ENCODE data around the gene NAA80.

NAA80 gene

GRCh38 chr3:50298836-50299637, at the start of gene NAA80, which contains the start of gene HYAL3:
NAA80 (minus strand) TSS chr3:50299405; CDS start chr3:50297463, 1,942 bp downstream.
HYAL3 (minus strand) TSS chr3:50299405; CDS start chr3:50295602, 3,803 bp downstream.
- Histone ChIP-seq H3K27me3 (ENCODE audit: insufficient read depth, low read length) (peaks cover 4% of the 10 kb centered on the region; the same call in 1 of the 2 replicates), H3K4me1 (ENCODE audit: insufficient read depth, low read length) (peaks cover 9% of the 10 kb centered on the region), H3K9me3 (ENCODE audit: insufficient read depth, low read depth, low read length) (no peaks in the 10 kb centered on the region), H3K9ac (ENCODE audit: low read depth, low read length) (peak within 1 kb of the TSS; percentile 85), H3K27ac (ENCODE audit: low read length) (no peak within 1 kb of the TSS), H3K36me3 (ENCODE audit: insufficient read depth, low read depth, low read length) (no peaks in the 10 kb centered on the region), H3K4me3 (ENCODE audit: low read length) (peak within 1 kb of the TSS; percentile 96)

- no peak overlapping the region for H3K4me3 ChIP-seq (ENCODE audit: low read length)
- H3K4me1 ChIP-seq (ENCODE audit: insufficient read depth, low read length): no peaks in the 10 kb centered on the region
- H3K9me3 ChIP-seq (ENCODE audit: insufficient read depth, low read depth, low read length): no peaks in the 10 kb centered on the region
- peaks cover 43% of the 10 kb centered on the region for H3K27me3 ChIP-seq (ENCODE audit: insufficient read depth, low read length)
- H3K9ac ChIP-seq (ENCODE audit: low read depth, low read length): no peak overlapping the region
- peaks cover 7% of the 10 kb centered on the region for H3K36me3 ChIP-seq (ENCODE audit: insufficient read depth, low read depth, low read length)
- no peak overlapping the region for H3K27ac ChIP-seq (ENCODE audit: low read length)
Measured at GRCh38 chr3:50347187-50347813, 48.1 kb upstream of the NAA80 start.

- Histone ChIP-seq H3K36me3 (ENCODE audit: insufficient read depth, low read depth, low read length) (peaks cover 7% of the 10 kb centered on the region), H3K27me3 (ENCODE audit: insufficient read depth, low read length) (peaks cover 59% of the 10 kb centered on the region), H3K27ac (ENCODE audit: low read length) (no peak within 1 kb of the TSS), H3K4me1 (ENCODE audit: insufficient read depth, low read length) (no peaks in the 10 kb centered on the region), H3K4me3 (ENCODE audit: low read length) (peak within 1 kb of the TSS; percentile 63), H3K9me3 (ENCODE audit: insufficient read depth, low read depth, low read length) (no peaks in the 10 kb centered on the region), H3K9ac (ENCODE audit: low read depth, low read length) (peak within 1 kb of the TSS; percentile 33; the same call in 1 of the 2 replicates)
Measured at GRCh38 chr3:50345586-50346234, 46.5 kb upstream of the NAA80 start, which contains the start of gene ZMYND10. ZMYND10 (minus strand) TSS chr3:50345732; CDS start chr3:50345579, 153 bp downstream.

GRCh38 chr3:50345008-50345407, 45.8 kb upstream of the NAA80 start:
- H3K36me3 ChIP-seq (ENCODE audit: insufficient read depth, low read depth, low read length): peaks cover 7% of the 10 kb centered on the region
- H3K4me1 ChIP-seq (ENCODE audit: insufficient read depth, low read length): no peaks in the 10 kb centered on the region
- peaks cover 66% of the 10 kb centered on the region for H3K27me3 ChIP-seq (ENCODE audit: insufficient read depth, low read length)
- H3K4me3 ChIP-seq (ENCODE audit: low read length): peak overlapping the region; percentile 63
- H3K9ac ChIP-seq (ENCODE audit: low read depth, low read length): no peak overlapping the region
- no peaks in the 10 kb centered on the region for H3K9me3 ChIP-seq (ENCODE audit: insufficient read depth, low read depth, low read length)
- H3K27ac ChIP-seq (ENCODE audit: low read length): no peak overlapping the region

GRCh38 chr3:50342813-50343633, 43.8 kb upstream of the NAA80 start:
- no peaks in the 10 kb centered on the region for H3K36me3 ChIP-seq (ENCODE audit: insufficient read depth, low read depth, low read length)
- no peak overlapping the region for H3K27ac ChIP-seq (ENCODE audit: low read length)
- H3K4me3 ChIP-seq (ENCODE audit: low read length): no peak overlapping the region
- no peak overlapping the region for H3K9ac ChIP-seq (ENCODE audit: low read depth, low read length)
- H3K4me1 ChIP-seq (ENCODE audit: insufficient read depth, low read length): no peaks in the 10 kb centered on the region
- H3K9me3 ChIP-seq (ENCODE audit: insufficient read depth, low read depth, low read length): no peaks in the 10 kb centered on the region
- H3K27me3 ChIP-seq (ENCODE audit: insufficient read depth, low read length): peaks cover 86% of the 10 kb centered on the region

- Histone ChIP-seq H3K27ac (ENCODE audit: low read length) (no peak overlapping the region), H3K4me1 (ENCODE audit: insufficient read depth, low read length) (no peaks in the 10 kb centered on the region), H3K9ac (ENCODE audit: low read depth, low read length) (no peak overlapping the region), H3K9me3 (ENCODE audit: insufficient read depth, low read depth, low read length) (no peaks in the 10 kb centered on the region), H3K27me3 (ENCODE audit: insufficient read depth, low read length) (peaks cover 89% of the 10 kb centered on the region), H3K4me3 (ENCODE audit: low read length) (no peak overlapping the region), H3K36me3 (ENCODE audit: insufficient read depth, low read depth, low read length) (no peaks in the 10 kb centered on the region)
Measured at GRCh38 chr3:50341996-50342650, 42.9 kb upstream of the NAA80 start.

- Histone ChIP-seq H3K27me3 (ENCODE audit: insufficient read depth, low read length) (peaks cover 87% of the 10 kb centered on the region), H3K36me3 (ENCODE audit: insufficient read depth, low read depth, low read length) (no peaks in the 10 kb centered on the region), H3K4me1 (ENCODE audit: insufficient read depth, low read length) (no peaks in the 10 kb centered on the region), H3K9me3 (ENCODE audit: insufficient read depth, low read depth, low read length) (no peaks in the 10 kb centered on the region), H3K27ac (ENCODE audit: low read length) (no peak overlapping the region), H3K9ac (ENCODE audit: low read depth, low read length) (no peak overlapping the region), H3K4me3 (ENCODE audit: low read length) (peak overlapping the region; percentile 61; the same call in 1 of the 2 replicates)
Measured at GRCh38 chr3:50341537-50341936, 42.3 kb upstream of the NAA80 start.

- Histone ChIP-seq H3K4me1 (ENCODE audit: insufficient read depth, low read length) (no peaks in the 10 kb centered on the region), H3K9me3 (ENCODE audit: insufficient read depth, low read depth, low read length) (no peaks in the 10 kb centered on the region), H3K27ac (ENCODE audit: low read length) (no peak within 1 kb of the TSS), H3K36me3 (ENCODE audit: insufficient read depth, low read depth, low read length) (no peaks in the 10 kb centered on the region), H3K4me3 (ENCODE audit: low read length) (peak within 1 kb of the TSS; percentile 61), H3K9ac (ENCODE audit: low read depth, low read length) (peak within 1 kb of the TSS; percentile 45; the same call in 1 of the 2 replicates), H3K27me3 (ENCODE audit: insufficient read depth, low read length) (peaks cover 80% of the 10 kb centered on the region)
Measured at GRCh38 chr3:50340448-50341329, 41.5 kb upstream of the NAA80 start, which contains the start of gene RASSF1. RASSF1 (minus strand) TSS chr3:50340836; CDS start chr3:50340805, 31 bp downstream.

- Histone ChIP-seq H3K27me3 (ENCODE audit: insufficient read depth, low read length) (peaks cover 74% of the 10 kb centered on the region), H3K9ac (ENCODE audit: low read depth, low read length) (no peak overlapping the region), H3K4me3 (ENCODE audit: low read length) (peak overlapping the region; percentile 61), H3K36me3 (ENCODE audit: insufficient read depth, low read depth, low read length) (no peaks in the 10 kb centered on the region), H3K9me3 (ENCODE audit: insufficient read depth, low read depth, low read length) (no peaks in the 10 kb centered on the region), H3K4me1 (ENCODE audit: insufficient read depth, low read length) (no peaks in the 10 kb centered on the region; the same call in 1 of the 2 replicates), H3K27ac (ENCODE audit: low read length) (no peak overlapping the region)
Measured at GRCh38 chr3:50340147-50340447, 40.9 kb upstream of the NAA80 start.

GRCh38 chr3:50339485-50340146, 40.4 kb upstream of the NAA80 start:
- Histone ChIP-seq H3K9ac (ENCODE audit: low read depth, low read length) (no peak overlapping the region), H3K4me1 (ENCODE audit: insufficient read depth, low read length) (no peaks in the 10 kb centered on the region; the same call in 1 of the 2 replicates)

More at GRCh38 chr3:50339485-50340146, 40.4 kb upstream of the NAA80 start:
- H3K27me3 ChIP-seq (ENCODE audit: insufficient read depth, low read length): peaks cover 69% of the 10 kb centered on the region
- H3K4me3 ChIP-seq (ENCODE audit: low read length): peak overlapping the region; percentile 61
- no peaks in the 10 kb centered on the region for H3K9me3 ChIP-seq (ENCODE audit: insufficient read depth, low read depth, low read length)
- no peak overlapping the region for H3K27ac ChIP-seq (ENCODE audit: low read length)
- H3K36me3 ChIP-seq (ENCODE audit: insufficient read depth, low read depth, low read length): peaks cover 2% of the 10 kb centered on the region; the same call in 1 of the 2 replicates
